ENCODE results near the gene BRD3OS.

- TF ChIP-seq CTCF (IDR thresholded peaks at IDR 0.05) (no peak), POLR2A (IDR thresholded peaks at IDR 0.05) (no peak)
These were observed 17.7 kb upstream of the BRD3OS start for GRCh38 chr9:134007571-134007970.

Data from upper lobe of left lung (tissue), 4 donors.